H1 (cell line): ENCODE results near the gene SGCB. TPM values are rescaled to one million over a fixed set of nuclear protein-coding genes. Genes with fewer than 3 reads are reported as not detected.

Source experiments
- RAD21 ChIP-seq, 2 experiments: IDR thresholded peaks in 1 of 2; conservative IDR thresholded peaks in 1 of 2; 2 replicates each; pipeline ENCODE4 v1.6.1; 2011; ENCODE audit warnings: low read depth in 2 of 2, low read length in 2 of 2, improper control_type of control experiment in 1 of 2, inconsistent platforms in 1 of 2, mild to moderate bottlenecking in 1 of 2, moderate library complexity in 1 of 2
- RNF2 ChIP-seq: fragments of 200-900, 300-1000 bp; sonication (generic); IDR thresholded peaks from 2 replicates; pipeline ENCODE4 v1.7.1; 2016; ENCODE audit warnings: borderline replicate concordance, low read depth, mild to moderate bottlenecking, antibody characterized with exemption, low read length; ENCODE audit not compliant: poor library complexity, severe bottlenecking; ENCODE audit errors: missing control alignments
- SIN3A ChIP-seq, 2 experiments: IDR thresholded peaks in 1 of 2; conservative IDR thresholded peaks in 1 of 2; 2 replicates each; pipeline ENCODE4 v1.6.1; 2011 to 2012; ENCODE audit warnings: low read length in 2 of 2, improper control_type of control experiment in 1 of 2, low read depth in 1 of 2, mild to moderate bottlenecking in 1 of 2
- polyA plus RNA-seq, 7 experiments: library from polyadenylated mRNA; depleted of rRNA in 3 of 7; stranded (reverse) in 5 of 7; unstranded in 2 of 7; fragments of >200 nt in 5 of 7; fragments of 200-250 nt in 2 of 7; gene quantifications; 1 replicate in 5 of 7; 2 replicates in 1 of 7; 4 replicates in 1 of 7; pipeline versions ENCODE4 v1.2.1 to v1.2.3, GENCODE V29; 2011 to 2013; ENCODE audit warnings: missing spikeins in 2 of 7, mixed read lengths in 2 of 7
- total RNA-seq: library from RNA; stranded (reverse); fragmentation: NEBNext Ultra II Directional; extraction: Animal tissue kit (Norgen Biotek cat#: 25700); gene quantifications from 2 replicates; pipeline ENCODE4 v1.2.1, GENCODE V29; 2021
- TF ChIP-seq, protein P1 (sequence below), 3 experiments: IDR thresholded peaks; 1 replicate in 2 of 3; 2 replicates in 1 of 3; pipeline versions ENCODE4 v1.5.1 to v1.6.1; 2011; ENCODE audit warnings: low read length in 3 of 3, mild to moderate bottlenecking in 3 of 3, inconsistent platforms in 2 of 3, low read depth in 1 of 3, moderate library complexity in 1 of 3; ENCODE audit not compliant: insufficient read depth in 1 of 3; ENCODE audit errors: control extremely low read depth in 1 of 3

Gene SGCB
- total and polyA plus RNA-seq, 2 of the 8 experiments (the other 6 are each of a cell fraction or from before 2014, with no cell fraction given), result 6.8 to 32.2 TPM

DNA sequence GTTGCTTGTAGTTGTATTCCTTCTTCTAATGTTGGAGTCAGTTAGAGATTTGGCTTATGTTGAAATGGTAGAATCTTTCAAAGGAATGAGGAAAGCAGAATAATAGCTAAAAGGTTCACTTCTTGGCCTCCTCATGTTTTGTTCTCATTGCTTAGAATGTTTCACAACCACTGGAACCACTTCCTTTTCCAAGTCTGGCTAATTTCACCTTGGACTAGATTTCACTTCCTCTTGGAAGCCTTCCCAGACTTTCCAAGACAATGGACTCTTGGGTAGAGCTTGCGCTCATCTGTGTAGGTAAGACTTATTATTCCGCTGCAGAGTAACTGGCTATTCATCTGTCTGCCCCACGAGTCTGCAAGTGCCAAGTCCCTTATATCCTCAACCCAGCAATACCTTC lies 21.3 kb upstream of the SGCB start (continued):
- TF ChIP-seq SIN3A (conservative IDR thresholded peaks at IDR 0.05 in 1 of 2, IDR thresholded peaks at IDR 0.05 in 1 of 2; ENCODE audit: low read depth in 1 of 2, low read length in 2 of 2) (no peak), RAD21 (IDR thresholded peaks at IDR 0.05 in 1 of 2, conservative IDR thresholded peaks at IDR 0.05 in 1 of 2; ENCODE audit: low read depth in 2 of 2, low read length in 2 of 2) (no peak), RNF2 (no peak)
- TF ChIP-seq, protein P1, sequence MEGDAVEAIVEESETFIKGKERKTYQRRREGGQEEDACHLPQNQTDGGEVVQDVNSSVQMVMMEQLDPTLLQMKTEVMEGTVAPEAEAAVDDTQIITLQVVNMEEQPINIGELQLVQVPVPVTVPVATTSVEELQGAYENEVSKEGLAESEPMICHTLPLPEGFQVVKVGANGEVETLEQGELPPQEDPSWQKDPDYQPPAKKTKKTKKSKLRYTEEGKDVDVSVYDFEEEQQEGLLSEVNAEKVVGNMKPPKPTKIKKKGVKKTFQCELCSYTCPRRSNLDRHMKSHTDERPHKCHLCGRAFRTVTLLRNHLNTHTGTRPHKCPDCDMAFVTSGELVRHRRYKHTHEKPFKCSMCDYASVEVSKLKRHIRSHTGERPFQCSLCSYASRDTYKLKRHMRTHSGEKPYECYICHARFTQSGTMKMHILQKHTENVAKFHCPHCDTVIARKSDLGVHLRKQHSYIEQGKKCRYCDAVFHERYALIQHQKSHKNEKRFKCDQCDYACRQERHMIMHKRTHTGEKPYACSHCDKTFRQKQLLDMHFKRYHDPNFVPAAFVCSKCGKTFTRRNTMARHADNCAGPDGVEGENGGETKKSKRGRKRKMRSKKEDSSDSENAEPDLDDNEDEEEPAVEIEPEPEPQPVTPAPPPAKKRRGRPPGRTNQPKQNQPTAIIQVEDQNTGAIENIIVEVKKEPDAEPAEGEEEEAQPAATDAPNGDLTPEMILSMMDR (IDR thresholded peaks at IDR 0.05; ENCODE audit: control extremely low read depth in 1 of 3, insufficient read depth in 1 of 3, low read depth in 1 of 3, low read length in 3 of 3), result no peak
